Urinary bladder (tissue), 4 donors: ENCODE measurements around the gene PRRG2. TPM values are rescaled to one million over a fixed set of nuclear protein-coding genes. Genes with fewer than 3 reads are reported as not detected.
"Not testable (repeated sequence)": the region's sequence is repeated elsewhere in the genome, so short reads cannot be mapped to it uniquely, and the experiment has no call there.

Experiments used
- DNase-seq: peaks from one replicate; pipeline ENCODE4 v3.0.0-alpha.2; 2015; ENCODE audit errors: extremely low spot score
- H3K27ac ChIP-seq: one replicate; pipeline ENCODE4 v1.5.1; 2013; ENCODE audit warnings: low read depth, mild to moderate bottlenecking, moderate library complexity
- H3K36me3 ChIP-seq: one replicate; pipeline ENCODE4 v1.6.1; 2013; ENCODE audit warnings: mild to moderate bottlenecking, moderate library complexity; ENCODE audit not compliant: insufficient read depth
- H3K4me1 ChIP-seq: one replicate; pipeline ENCODE4 v1.6.1; 2013; ENCODE audit warnings: mild to moderate bottlenecking, moderate library complexity; ENCODE audit not compliant: insufficient read depth
- H3K4me3 ChIP-seq: one replicate; pipeline ENCODE4 v1.5.1; 2013; ENCODE audit warnings: low read depth, low read length
- WGBS: extraction: QIAGEN DNeasy Blood & Tissue Kit; methylation state at CpG from one replicate; pipeline ENCODE4 v1.1.7; 2013; 5-methylcytosine and 5-hydroxymethylcytosine counted together
- polyA plus RNA-seq: library from polyadenylated mRNA; stranded (reverse); fragments of 200-250 nt; gene quantifications from one replicate; pipeline ENCODE4 v1.2.3, GENCODE V29; 2013
- total RNA-seq: library from RNA; depleted of rRNA; stranded (reverse); fragments of >200 nt; gene quantifications from one replicate; pipeline ENCODE4 v1.2.3, GENCODE V29; 2014
- donor health status: healthy with polysubstance abuse.
- donor health status: healthy.

The PRRG2 gene
- total and polyA plus RNA-seq, 2 donors: 1.6 to 3.6 TPM

- Histone ChIP-seq H3K36me3 (no peaks in the 10 kb centered on the region), H3K4me3 (no peak overlapping the region), H3K4me1 (no peaks in the 10 kb centered on the region), H3K27ac (no peak overlapping the region)
- DNase-seq: no peak
- 93% methylated on average over 7 of the region's 7 CpGs for WGBS
These were observed 35.8 kb downstream of the PRRG2 start for GRCh38 chr19:49616945-49617344.

- not testable (repeated sequence) for H3K27ac ChIP-seq, H3K4me3 ChIP-seq, H3K4me1 ChIP-seq, DNase-seq, H3K36me3 ChIP-seq
- 92% methylated on average over 13 of the region's 13 CpGs for WGBS
These were observed 36.7 kb downstream of the PRRG2 start for GRCh38 chr19:49617860-49618259.

- DNase-seq: no peak
- Histone ChIP-seq H3K4me3 (no peak overlapping the region), H3K4me1 (no peaks in the 10 kb centered on the region), H3K36me3 (no peaks in the 10 kb centered on the region), H3K27ac (no peak overlapping the region)
- 84% methylated on average over 27 of the region's 27 CpGs for WGBS
These were observed 44.1 kb downstream of the PRRG2 start for GRCh38 chr19:49624967-49625910.

- Histone ChIP-seq H3K4me3 (no peak overlapping the region), H3K4me1 (no peaks in the 10 kb centered on the region), H3K36me3 (no peaks in the 10 kb centered on the region), H3K27ac (no peak overlapping the region)
- 85% methylated on average over 11 of the region's 11 CpGs for WGBS
- DNase-seq: no peak
These were observed 45.1 kb downstream of the PRRG2 start for GRCh38 chr19:49626226-49626625.

GRCh38 chr19:49629659-49630058 is 48.5 kb downstream of the PRRG2 start:
- WGBS: 86% methylated on average over 9 of the region's 9 CpGs
- no peaks in the 10 kb centered on the region for H3K4me1 ChIP-seq
- DNase-seq: no peak
- H3K27ac ChIP-seq: no peak overlapping the region
- H3K36me3 ChIP-seq: no peaks in the 10 kb centered on the region
- no peak overlapping the region for H3K4me3 ChIP-seq

GRCh38 chr19:49631014-49631588 is 50.0 kb downstream of the PRRG2 start:
- Histone ChIP-seq H3K36me3 (no peaks in the 10 kb centered on the region), H3K4me1 (no peaks in the 10 kb centered on the region), H3K27ac (no peak overlapping the region), H3K4me3 (no peak overlapping the region)
- WGBS: 25% methylated on average over 9 of the region's 9 CpGs
- DNase-seq: no peak

GRCh38 chr19:49631610-49632192 is 50.6 kb downstream of the PRRG2 start:
- H3K4me3 ChIP-seq: no peak overlapping the region
- no peaks in the 10 kb centered on the region for H3K4me1 ChIP-seq
- no peak for DNase-seq
- no peak overlapping the region for H3K27ac ChIP-seq
- H3K36me3 ChIP-seq: no peaks in the 10 kb centered on the region
- WGBS: 85% methylated on average over 19 of the region's 19 CpGs

- Histone ChIP-seq H3K36me3 (no peaks in the 10 kb centered on the region), H3K27ac (no peak overlapping the region), H3K4me1 (no peaks in the 10 kb centered on the region), H3K4me3 (no peak overlapping the region)
- DNase-seq: no peak
- WGBS: 88% methylated on average over 5 of the region's 5 CpGs
These were observed 51.5 kb downstream of the PRRG2 start for GRCh38 chr19:49632576-49632975.

- WGBS: 70% methylated on average over 9 of the region's 9 CpGs
- not testable (repeated sequence) for H3K36me3 ChIP-seq, H3K4me3 ChIP-seq, H3K27ac ChIP-seq, DNase-seq, H3K4me1 ChIP-seq
These were observed 52.2 kb downstream of the PRRG2 start for GRCh38 chr19:49633273-49633672.

- no peak overlapping the region for H3K27ac ChIP-seq
- 48% methylated on average over 24 of the region's 24 CpGs for WGBS
- no peak overlapping the region for H3K4me3 ChIP-seq
- no peaks in the 10 kb centered on the region for H3K4me1 ChIP-seq
- DNase-seq: no peak
- H3K36me3 ChIP-seq: no peaks in the 10 kb centered on the region
These were observed 54.6 kb downstream of the PRRG2 start for GRCh38 chr19:49635530-49636232.

- Histone ChIP-seq H3K27ac (no peak overlapping the region), H3K4me1 (no peaks in the 10 kb centered on the region)
- 78% methylated on average over 30 of the region's 30 CpGs for WGBS
These were observed 55.3 kb downstream of the PRRG2 start for GRCh38 chr19:49636233-49636932.

GRCh38 chr19:49637821-49638738 is 57.0 kb downstream of the PRRG2 start:
- no peaks in the 10 kb centered on the region for H3K36me3 ChIP-seq
- H3K4me3 ChIP-seq: peak overlapping the region; percentile 30
- 7% methylated on average over 19 of the region's 19 CpGs for WGBS
- H3K4me1 ChIP-seq: no peaks in the 10 kb centered on the region
- no peak for DNase-seq
- H3K27ac ChIP-seq: peak overlapping the region; percentile 45

More at GRCh38 chr19:49636233-49636932, 55.3 kb downstream of the PRRG2 start:
- Histone ChIP-seq H3K4me3 (no peak overlapping the region), H3K36me3 (no peaks in the 10 kb centered on the region)
- DNase-seq: no peak
